H1 (cell line): Measurements from ENCODE around the gene ADNP. TPM values are rescaled to one million over a fixed set of nuclear protein-coding genes. Genes with fewer than 3 reads are reported as not detected.

Source experiments
- BCL11A ChIP-seq, 2 experiments: IDR thresholded peaks; one replicate each; pipeline ENCODE4 v1.6.1; 2011; ENCODE audit warnings: low read depth in 2 of 2, low read length in 2 of 2, mild to moderate bottlenecking in 2 of 2
- GABPA ChIP-seq: IDR thresholded peaks from 2 replicates; pipeline ENCODE4 v1.6.1; 2011; ENCODE audit warnings: mild to moderate bottlenecking, low read length, moderate library complexity, borderline replicate concordance; ENCODE audit not compliant: insufficient read depth
- NRF1 ChIP-seq: IDR thresholded peaks from 2 replicates; pipeline ENCODE4 v1.6.1; 2011; ENCODE audit warnings: mild to moderate bottlenecking, low read depth, low read length, improper control_type of control experiment
- SRF ChIP-seq: IDR thresholded peaks from 2 replicates; pipeline ENCODE4 v1.6.1; 2011; ENCODE audit warnings: mild to moderate bottlenecking, low read depth, low read length, moderate library complexity
- polyA plus RNA-seq, 7 experiments: library from polyadenylated mRNA; depleted of rRNA in 3 of 7; stranded (reverse) in 5 of 7; unstranded in 2 of 7; fragments of >200 nt in 5 of 7; fragments of 200-250 nt in 2 of 7; gene quantifications; 1 replicate in 5 of 7; 2 replicates in 1 of 7; 4 replicates in 1 of 7; pipeline versions ENCODE4 v1.2.1 to v1.2.3, GENCODE V29; 2011 to 2013; ENCODE audit warnings: missing spikeins in 2 of 7, mixed read lengths in 2 of 7
- total RNA-seq: library from RNA; stranded (reverse); fragmentation: NEBNext Ultra II Directional; extraction: Animal tissue kit (Norgen Biotek cat#: 25700); gene quantifications from 2 replicates; pipeline ENCODE4 v1.2.1, GENCODE V29; 2021
- TF ChIP-seq, protein P1 (sequence below), 3 experiments: IDR thresholded peaks; 1 replicate in 2 of 3; 2 replicates in 1 of 3; pipeline versions ENCODE4 v1.5.1 to v1.6.1; 2011; ENCODE audit warnings: low read length in 3 of 3, mild to moderate bottlenecking in 3 of 3, inconsistent platforms in 2 of 3, low read depth in 1 of 3, moderate library complexity in 1 of 3; ENCODE audit not compliant: insufficient read depth in 1 of 3; ENCODE audit errors: control extremely low read depth in 1 of 3

Gene ADNP
- total and polyA plus RNA-seq, 2 of the 8 experiments (the other 6 are each of a cell fraction or from before 2014, with no cell fraction given): 31.6 to 123 TPM

DNA sequence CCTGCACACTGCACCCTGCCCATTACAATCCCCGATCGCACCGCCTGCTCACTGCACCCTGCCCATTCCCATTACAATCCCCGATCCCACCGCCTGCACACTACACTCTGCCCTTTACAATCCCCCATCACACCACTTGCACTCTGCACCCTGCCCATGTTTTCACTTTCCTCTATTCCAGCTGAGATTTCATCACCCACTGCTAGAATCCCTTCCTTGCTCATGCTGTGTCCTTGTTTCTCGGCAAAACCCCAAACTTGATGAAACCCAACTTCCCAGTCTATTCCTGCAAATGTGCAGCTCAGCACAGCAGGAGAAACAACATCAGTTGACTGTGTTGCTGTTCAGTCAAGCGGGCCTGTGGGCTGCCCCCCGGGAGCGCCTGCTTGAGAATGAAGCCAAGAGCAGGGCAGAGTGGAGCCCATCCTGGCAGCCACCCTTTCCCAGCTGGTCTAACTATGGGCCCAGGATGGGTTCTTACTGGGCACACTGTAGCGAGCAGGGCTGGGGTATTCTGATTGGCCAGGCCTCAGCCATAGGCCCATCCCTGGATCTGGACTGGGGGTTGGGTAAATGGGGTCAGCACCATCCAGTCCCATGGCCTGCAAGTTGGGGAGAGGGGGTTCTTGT is 44.6 kb upstream of the ADNP start (continued):
- TF ChIP-seq SRF (no peak), GABPA (no peak), NRF1 (no peak), BCL11A (IDR thresholded peaks at IDR 0.05; ENCODE audit: low read depth in 2 of 2, low read length in 2 of 2) (no peak)
- TF ChIP-seq, protein P1, sequence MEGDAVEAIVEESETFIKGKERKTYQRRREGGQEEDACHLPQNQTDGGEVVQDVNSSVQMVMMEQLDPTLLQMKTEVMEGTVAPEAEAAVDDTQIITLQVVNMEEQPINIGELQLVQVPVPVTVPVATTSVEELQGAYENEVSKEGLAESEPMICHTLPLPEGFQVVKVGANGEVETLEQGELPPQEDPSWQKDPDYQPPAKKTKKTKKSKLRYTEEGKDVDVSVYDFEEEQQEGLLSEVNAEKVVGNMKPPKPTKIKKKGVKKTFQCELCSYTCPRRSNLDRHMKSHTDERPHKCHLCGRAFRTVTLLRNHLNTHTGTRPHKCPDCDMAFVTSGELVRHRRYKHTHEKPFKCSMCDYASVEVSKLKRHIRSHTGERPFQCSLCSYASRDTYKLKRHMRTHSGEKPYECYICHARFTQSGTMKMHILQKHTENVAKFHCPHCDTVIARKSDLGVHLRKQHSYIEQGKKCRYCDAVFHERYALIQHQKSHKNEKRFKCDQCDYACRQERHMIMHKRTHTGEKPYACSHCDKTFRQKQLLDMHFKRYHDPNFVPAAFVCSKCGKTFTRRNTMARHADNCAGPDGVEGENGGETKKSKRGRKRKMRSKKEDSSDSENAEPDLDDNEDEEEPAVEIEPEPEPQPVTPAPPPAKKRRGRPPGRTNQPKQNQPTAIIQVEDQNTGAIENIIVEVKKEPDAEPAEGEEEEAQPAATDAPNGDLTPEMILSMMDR (IDR thresholded peaks at IDR 0.05; ENCODE audit: control extremely low read depth in 1 of 3, insufficient read depth in 1 of 3, low read depth in 1 of 3, low read length in 3 of 3): no peak
- TF ChIP-seq, all 59 proteins: peak for 0
